Head of caudate nucleus (tissue), 42 donors: ENCODE data around the gene WRAP73.
"Not testable (repeated sequence)": the region's sequence is repeated elsewhere in the genome, so short reads cannot be mapped to it uniquely, and the experiment has no call there.

Source experiments
- DNase-seq, 42 donors: peaks; one replicate each; pipeline versions ENCODE4 v3.0.0 to v3.0.0-alpha.2; 2020 to 2021; ENCODE audit warnings: mixed read lengths in 7 of 42
- intact Hi-C: fragments of 100-400 bp; cut with DNase I; formaldehyde crosslinking; loops from one replicate; pipeline ENCODE4 v1.15.0; 2022

The WRAP73 gene

GRCh38 chr1:3593745-3594144 is 56.2 kb downstream of the WRAP73 start:
- no peak for DNase-seq
- intact Hi-C loops, result no loop called here

GRCh38 chr1:3593334-3593733 is 56.6 kb downstream of the WRAP73 start:
- intact Hi-C loops, result no loop called here
- DNase-seq, result no peak

GRCh38 chr1:3590951-3591865 is 58.7 kb downstream of the WRAP73 start:
- DNase-seq, result no peak
- intact Hi-C loops, result no loop called here

GRCh38 chr1:3590139-3590763 is 59.7 kb downstream of the WRAP73 start:
- intact Hi-C loops, result no loop called here
- no peak for DNase-seq

GRCh38 chr1:3588395-3588794 is 61.5 kb downstream of the WRAP73 start:
- no peak for DNase-seq
- intact Hi-C loops, result no loop called here

GRCh38 chr1:3586986-3587759 is 62.7 kb downstream of the WRAP73 start:
- intact Hi-C loops, result no loop called here
- DNase-seq, result peak in 37 of 42 donors; percentile 14 to 84 (median 61)

- intact Hi-C loops, result no loop called here
- no peak for DNase-seq
Observed at GRCh38 chr1:3585940-3586568, 63.8 kb downstream of the WRAP73 start.

- DNase-seq, intact Hi-C loops: not testable (repeated sequence)
Observed at GRCh38 chr1:3585353-3585868, 64.5 kb downstream of the WRAP73 start.

- intact Hi-C loops, result no loop called here
- peak in 1 of 42 donors; percentile 10 for DNase-seq
Observed at GRCh38 chr1:3584915-3585314, 65.0 kb downstream of the WRAP73 start.

- not testable (repeated sequence) for DNase-seq
Observed at GRCh38 chr1:3583751-3584150, 66.2 kb downstream of the WRAP73 start.

GRCh38 chr1:3581296-3582036 is 68.4 kb downstream of the WRAP73 start:
- intact Hi-C loops, result no loop called here
- no peak for DNase-seq

More at GRCh38 chr1:3583751-3584150, 66.2 kb downstream of the WRAP73 start:
- intact Hi-C loops, result not testable (repeated sequence)
